DND-41 (cell line): ENCODE results near the gene MET.

ENCODE experiments used
- ATAC-seq: fragments of 200-7000 bp; cut with Tn5 transposase; 3 replicates; pipeline ENCODE4 v1.9.1; 2021; ENCODE audit warnings: low read depth; ENCODE audit not compliant: insufficient read depth
- DNase-seq: peaks from one replicate; pipeline ENCODE4 v3.0.0-alpha.2; 2020
- H2AFZ ChIP-seq: 2 replicates; pipeline ENCODE4 v1.6.0; 2012; ENCODE audit warnings: low read depth, low read length
- H3K27ac ChIP-seq: 2 replicates; pipeline ENCODE4 v1.5.1; 2012; ENCODE audit warnings: low read length, inconsistent platforms
- H3K27me3 ChIP-seq: fragments of 200-600 bp; sonication (generic); 2 replicates; pipeline ENCODE4 v1.6.0; 2012; ENCODE audit warnings: low read length, mild to moderate bottlenecking, inconsistent platforms; ENCODE audit not compliant: insufficient read depth, poor library complexity
- H3K36me3 ChIP-seq: 2 replicates; pipeline ENCODE4 v1.5.1; 2012; ENCODE audit warnings: low read length, inconsistent platforms; ENCODE audit not compliant: insufficient read depth
- H3K4me1 ChIP-seq: 2 replicates; pipeline ENCODE4 v1.5.1; 2012; ENCODE audit warnings: mild to moderate bottlenecking, low read length; ENCODE audit not compliant: insufficient read depth
- H3K4me2 ChIP-seq: 2 replicates; pipeline ENCODE4 v1.6.0; 2012; ENCODE audit warnings: mild to moderate bottlenecking, moderate library complexity, low read length, inconsistent platforms; ENCODE audit not compliant: insufficient read depth
- H3K4me3 ChIP-seq, 2 experiments: fragments of 200-600 bp in 1 of 2; shearing (Covaris generic) in 1 of 2; 2 replicates each; pipeline ENCODE4 v1.5.1; 2012 to 2016; ENCODE audit warnings: inconsistent platforms in 2 of 2, low read length in 2 of 2, mild to moderate bottlenecking in 2 of 2, low read depth in 1 of 2, moderate library complexity in 1 of 2
- H3K79me2 ChIP-seq: 2 replicates; pipeline ENCODE4 v1.6.0; 2012; ENCODE audit warnings: low read length, inconsistent platforms; ENCODE audit not compliant: insufficient read depth
- H3K9ac ChIP-seq: 2 replicates; pipeline ENCODE4 v1.6.0; 2012; ENCODE audit warnings: low read depth, mild to moderate bottlenecking, inconsistent platforms, low read length, moderate library complexity
- H3K9me3 ChIP-seq: 2 replicates; pipeline ENCODE4 v1.5.1; 2012; ENCODE audit warnings: low read length, moderate library complexity, mild to moderate bottlenecking, inconsistent platforms; ENCODE audit not compliant: insufficient read depth, severe bottlenecking
- H4K20me1 ChIP-seq: 2 replicates; pipeline ENCODE4 v1.6.0; 2012; ENCODE audit warnings: low read length; ENCODE audit not compliant: insufficient read depth
- CTCF ChIP-seq: IDR thresholded peaks from 2 replicates; pipeline ENCODE4 v1.5.1; 2012; ENCODE audit warnings: borderline replicate concordance, low read length, moderate library complexity, mild to moderate bottlenecking; ENCODE audit not compliant: poor library complexity, severe bottlenecking; ENCODE audit errors: extremely low read depth
- EZH2 ChIP-seq: IDR thresholded peaks from 3 replicates; pipeline ENCODE4 v1.6.1; 2012; ENCODE audit warnings: borderline replicate concordance, low read depth, mild to moderate bottlenecking, moderate library complexity, low read length, inconsistent platforms; ENCODE audit not compliant: severe bottlenecking

The MET gene

GRCh38 chr7:116779931-116780330 is 107.9 kb downstream of the MET start:
- H3K27ac ChIP-seq: no peak overlapping the region
- no peaks in the 10 kb centered on the region for H3K9me3 ChIP-seq
- H3K27me3 ChIP-seq: peaks cover 5% of the 10 kb centered on the region
- no peaks in the 10 kb centered on the region for H4K20me1 ChIP-seq
- no peaks in the 10 kb centered on the region for H3K79me2 ChIP-seq
- H3K4me3 ChIP-seq: no peak overlapping the region
- no peak for TF ChIP-seq EZH2
- no peak for TF ChIP-seq CTCF
- H3K36me3 ChIP-seq: no peaks in the 10 kb centered on the region
- no peak for ATAC-seq
- DNase-seq: no peak
- no peak overlapping the region for H2AFZ ChIP-seq
- H3K9ac ChIP-seq: no peak overlapping the region
- H3K4me1 ChIP-seq: no peaks in the 10 kb centered on the region
- no peak overlapping the region for H3K4me2 ChIP-seq

- ATAC-seq (no peak), DNase-seq (no peak)
- H3K4me1 ChIP-seq: no peaks in the 10 kb centered on the region
- TF ChIP-seq CTCF: no peak
- TF ChIP-seq EZH2: no peak
- H3K9ac ChIP-seq: no peak overlapping the region
- no peaks in the 10 kb centered on the region for H3K9me3 ChIP-seq
- no peaks in the 10 kb centered on the region for H3K36me3 ChIP-seq
- H2AFZ ChIP-seq: no peak overlapping the region
- no peak overlapping the region for H3K27ac ChIP-seq
- no peak overlapping the region for H3K4me3 ChIP-seq
- no peaks in the 10 kb centered on the region for H4K20me1 ChIP-seq
- H3K79me2 ChIP-seq: no peaks in the 10 kb centered on the region
- H3K4me2 ChIP-seq: no peak overlapping the region
- peaks cover 5% of the 10 kb centered on the region for H3K27me3 ChIP-seq
Observed at GRCh38 chr7:116780521-116780920, 108.5 kb downstream of the MET start.

- no peaks in the 10 kb centered on the region for H3K36me3 ChIP-seq
- TF ChIP-seq EZH2 (no peak), CTCF (no peak)
Observed at GRCh38 chr7:116780966-116781365, 109.0 kb downstream of the MET start.

GRCh38 chr7:116781584-116781983 is 109.6 kb downstream of the MET start:
- Histone ChIP-seq H3K9ac (no peak overlapping the region), H3K9me3 (no peaks in the 10 kb centered on the region), H3K4me3 (no peak overlapping the region), H3K36me3 (no peaks in the 10 kb centered on the region), H3K79me2 (no peaks in the 10 kb centered on the region), H3K27me3 (peaks cover 5% of the 10 kb centered on the region), H3K4me1 (no peaks in the 10 kb centered on the region), H3K27ac (no peak overlapping the region), H3K4me2 (no peak overlapping the region), H2AFZ (no peak overlapping the region), H4K20me1 (no peaks in the 10 kb centered on the region)
- ATAC-seq: no peak
- TF ChIP-seq CTCF (no peak), EZH2 (no peak)
- DNase-seq: no peak

More at GRCh38 chr7:116780966-116781365, 109.0 kb downstream of the MET start:
- H3K4me1 ChIP-seq: no peaks in the 10 kb centered on the region
- ATAC-seq (no peak), DNase-seq (no peak)
- H3K27ac ChIP-seq: no peak overlapping the region
- H3K4me2 ChIP-seq: no peak overlapping the region
- no peaks in the 10 kb centered on the region for H3K9me3 ChIP-seq
- no peaks in the 10 kb centered on the region for H4K20me1 ChIP-seq
- no peak overlapping the region for H3K9ac ChIP-seq
- H2AFZ ChIP-seq: no peak overlapping the region
- no peaks in the 10 kb centered on the region for H3K79me2 ChIP-seq
- H3K4me3 ChIP-seq: no peak overlapping the region
- H3K27me3 ChIP-seq: peaks cover 5% of the 10 kb centered on the region
